GM18951 (cell line): ENCODE measurements around the gene EDN1.

ENCODE experiments used
- POLR2A ChIP-seq: IDR thresholded peaks from 4 replicates; pipeline ENCODE4 v1.6.1; 2011; ENCODE audit warnings: mild to moderate bottlenecking; ENCODE audit not compliant: insufficient read length, insufficient read depth; ENCODE audit errors: extremely low read depth
- in situ Hi-C: fragments of 300-500 bp; cut with MboI; formaldehyde crosslinking; loops from one replicate; pipeline ENCODE4 v1.12.0; 2022; ENCODE audit warnings: low sequenced_read_pairs, mixed read lengths, inconsistent platforms; ENCODE audit not compliant: unreplicated experiment

EDN1 gene

DNA sequence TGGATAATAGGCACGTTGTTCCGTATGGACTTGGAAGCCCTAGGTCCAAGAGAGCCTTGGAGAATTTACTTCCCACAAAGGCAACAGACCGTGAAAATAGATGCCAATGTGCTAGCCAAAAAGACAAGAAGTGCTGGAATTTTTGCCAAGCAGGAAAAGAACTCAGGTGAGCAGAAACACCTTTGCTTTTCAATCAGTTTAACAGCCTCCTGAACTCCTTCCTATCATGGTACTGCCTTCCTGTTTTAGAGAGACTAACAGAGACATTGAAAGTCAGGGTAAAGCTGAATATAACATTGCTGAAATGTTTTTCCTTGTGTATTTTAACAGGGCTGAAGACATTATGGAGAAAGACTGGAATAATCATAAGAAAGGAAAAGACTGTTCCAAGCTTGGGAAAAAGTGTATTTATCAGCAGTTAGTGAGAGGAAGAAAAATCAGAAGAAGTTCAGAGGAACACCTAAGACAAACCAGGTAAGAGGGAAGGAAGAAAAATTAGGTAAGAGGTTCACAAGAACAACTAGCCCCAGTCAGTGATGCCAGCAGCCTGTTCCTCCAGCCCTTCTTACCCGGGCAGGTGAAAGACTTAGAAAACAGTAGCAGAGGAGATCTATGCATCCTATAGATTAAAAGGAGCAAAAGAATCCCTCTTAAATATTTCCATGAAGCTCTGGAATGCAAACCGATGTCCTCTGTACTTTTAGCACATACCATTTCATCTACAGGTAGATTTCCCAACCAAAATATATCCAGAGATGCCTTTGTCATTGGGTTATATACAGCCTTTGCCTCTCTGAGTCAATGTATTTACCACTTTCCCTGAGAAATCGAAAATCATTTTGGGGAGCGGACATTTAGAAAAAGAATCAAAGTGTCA is 4.0 kb downstream of the EDN1 start:
- in situ Hi-C loops, result loop anchor here (10.0 kb wide), 2 partner anchors 301 to 639 kb away; no protein-coding TSS in a partner anchor

GRCh38 chr6:12294851-12295536 is 4.8 kb downstream of the EDN1 start:
- in situ Hi-C loops, result loop anchor here (10.0 kb wide), 2 partner anchors 300 to 640 kb away; no protein-coding TSS in a partner anchor

More for the DNA sequence above, 4.0 kb downstream of the EDN1 start:
- no peak for TF ChIP-seq POLR2A

DNA sequence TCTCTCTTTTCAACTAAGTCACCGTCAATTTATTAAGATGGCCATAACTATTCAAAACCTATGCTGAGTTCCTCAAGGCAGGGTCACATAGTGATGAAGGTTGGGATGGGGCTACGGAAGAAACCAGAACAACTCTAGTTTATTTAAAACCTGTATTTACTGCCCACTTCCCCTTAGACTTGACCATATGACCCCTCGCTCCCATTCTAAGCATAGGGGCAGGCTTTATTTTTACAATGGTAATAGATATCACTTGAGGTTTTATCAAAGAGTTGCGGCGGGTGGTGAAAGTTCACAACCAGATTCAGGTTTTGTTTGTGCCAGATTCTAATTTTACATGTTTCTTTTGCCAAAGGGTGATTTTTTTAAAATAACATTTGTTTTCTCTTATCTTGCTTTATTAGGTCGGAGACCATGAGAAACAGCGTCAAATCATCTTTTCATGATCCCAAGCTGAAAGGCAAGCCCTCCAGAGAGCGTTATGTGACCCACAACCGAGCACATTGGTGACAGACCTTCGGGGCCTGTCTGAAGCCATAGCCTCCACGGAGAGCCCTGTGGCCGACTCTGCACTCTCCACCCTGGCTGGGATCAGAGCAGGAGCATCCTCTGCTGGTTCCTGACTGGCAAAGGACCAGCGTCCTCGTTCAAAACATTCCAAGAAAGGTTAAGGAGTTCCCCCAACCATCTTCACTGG is 5.5 kb downstream of the EDN1 start:
- in situ Hi-C loops, result loop anchor here (10.0 kb wide), 2 partner anchors 299 to 641 kb away; no protein-coding TSS in a partner anchor
- no peak for TF ChIP-seq POLR2A

More at GRCh38 chr6:12294851-12295536, 4.8 kb downstream of the EDN1 start:
- TF ChIP-seq POLR2A, result no peak

DNA sequence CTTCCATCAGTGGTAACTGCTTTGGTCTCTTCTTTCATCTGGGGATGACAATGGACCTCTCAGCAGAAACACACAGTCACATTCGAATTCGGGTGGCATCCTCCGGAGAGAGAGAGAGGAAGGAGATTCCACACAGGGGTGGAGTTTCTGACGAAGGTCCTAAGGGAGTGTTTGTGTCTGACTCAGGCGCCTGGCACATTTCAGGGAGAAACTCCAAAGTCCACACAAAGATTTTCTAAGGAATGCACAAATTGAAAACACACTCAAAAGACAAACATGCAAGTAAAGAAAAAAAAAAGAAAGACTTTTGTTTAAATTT is 6.1 kb downstream of the EDN1 start:
- in situ Hi-C loops, result loop anchor here (10.0 kb wide), 2 partner anchors 299 to 641 kb away; no protein-coding TSS in a partner anchor
- TF ChIP-seq POLR2A, result no peak

GRCh38 chr6:12296604-12297003 is 6.4 kb downstream of the EDN1 start:
- in situ Hi-C loops, result loop anchor here (10.0 kb wide), 2 partner anchors 298 to 642 kb away; no protein-coding TSS in a partner anchor
- TF ChIP-seq POLR2A, result no peak

DNA sequence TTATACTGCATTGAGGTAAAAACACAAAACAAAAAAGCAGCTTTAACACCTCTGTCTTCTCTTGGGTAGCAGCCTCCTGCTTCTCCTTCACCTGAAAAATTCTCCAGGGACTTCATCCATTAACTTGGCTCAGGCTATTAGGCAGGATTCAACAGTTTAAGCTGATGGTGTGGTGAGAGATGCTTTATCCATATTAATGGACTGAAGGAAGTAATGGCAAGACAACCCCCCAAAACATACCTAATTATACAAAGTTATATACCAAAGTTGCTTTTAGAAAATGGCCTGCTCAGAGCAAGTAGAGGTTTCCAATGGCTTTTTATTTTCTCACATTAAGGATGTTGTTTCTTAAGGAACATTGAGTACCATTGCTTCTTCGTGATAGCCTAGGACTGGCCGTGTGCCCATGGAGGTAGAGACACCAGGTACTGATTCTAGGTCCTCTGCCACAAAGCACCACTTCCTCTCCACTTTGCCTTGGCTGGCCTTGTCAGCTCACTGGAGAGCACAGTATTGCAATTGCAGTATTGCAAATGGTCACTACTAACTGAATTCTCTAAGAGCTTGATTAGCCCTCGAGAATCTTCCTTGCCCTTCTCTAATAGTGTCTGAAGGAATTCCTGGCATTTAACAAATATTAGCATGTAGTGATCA is 7.3 kb downstream of the EDN1 start:
- in situ Hi-C loops, result loop anchor here (10.0 kb wide), 2 partner anchors 297 to 643 kb away; no protein-coding TSS in a partner anchor

GRCh38 chr6:12298017-12298978 is 8.1 kb downstream of the EDN1 start:
- no peak for TF ChIP-seq POLR2A
- in situ Hi-C loops, result loop anchor here (10.0 kb wide), 2 partner anchors 297 to 643 kb away; no protein-coding TSS in a partner anchor

More for the DNA sequence above, 7.3 kb downstream of the EDN1 start:
- TF ChIP-seq POLR2A, result no peak

DNA sequence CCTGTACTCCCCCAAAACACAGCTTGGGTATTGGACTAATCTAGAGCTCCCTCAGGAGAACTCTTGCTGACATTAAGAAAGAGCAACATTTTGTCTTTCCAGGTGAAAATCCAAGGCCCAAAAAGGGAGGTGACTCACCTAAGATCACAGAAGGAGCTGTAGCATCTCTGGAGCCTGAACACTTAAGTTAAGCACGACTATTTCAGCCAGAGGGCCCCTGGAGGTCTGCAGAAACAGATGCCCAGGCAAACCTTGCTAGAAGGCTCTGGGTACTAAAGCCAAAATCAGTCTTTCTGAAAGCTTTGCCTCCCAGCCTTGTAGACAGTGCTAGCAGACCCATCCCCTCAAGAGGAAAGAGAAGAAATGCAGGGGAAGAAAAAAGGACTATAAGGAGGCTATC is 8.8 kb downstream of the EDN1 start:
- no peak for TF ChIP-seq POLR2A
- in situ Hi-C loops, result loop anchor here (10.0 kb wide), 2 partner anchors 296 to 644 kb away; no protein-coding TSS in a partner anchor

GRCh38 chr6:12301018-12301417 is 10.9 kb downstream of the EDN1 start:
- no peak for TF ChIP-seq POLR2A
- in situ Hi-C loops, result loop anchor here (25.0 kb wide), 1 partner anchor 586 kb away; no protein-coding TSS in a partner anchor

DNA sequence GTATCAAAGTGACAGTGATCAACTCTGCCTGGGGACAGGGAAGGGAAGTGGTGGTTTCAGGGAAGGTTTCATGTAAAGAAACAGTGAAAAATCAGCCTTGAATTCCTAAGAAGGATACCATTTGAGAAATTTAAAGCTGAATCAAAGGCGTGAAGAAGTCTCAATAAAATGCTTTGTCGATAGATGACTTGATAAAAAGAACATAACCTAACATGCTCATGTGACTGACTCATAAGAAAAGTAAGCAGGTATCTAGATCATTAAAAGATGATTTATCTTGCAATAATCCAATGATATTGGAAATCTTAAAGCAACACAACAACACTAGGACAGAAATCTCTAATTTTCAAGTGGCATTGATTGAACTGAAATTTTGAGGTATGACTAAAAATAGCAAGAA is 14.3 kb downstream of the EDN1 start:
- TF ChIP-seq POLR2A, result no peak
- in situ Hi-C loops, result loop anchor here (25.0 kb wide), 1 partner anchor 583 kb away; no protein-coding TSS in a partner anchor

GRCh38 chr6:12309070-12309469 is 18.9 kb downstream of the EDN1 start:
- in situ Hi-C loops, result loop anchor here (25.0 kb wide), 1 partner anchor 578 kb away; no protein-coding TSS in a partner anchor
- no peak for TF ChIP-seq POLR2A
